Measurements from ENCODE around the gene TEX52. TPM values are rescaled to one million over a fixed set of nuclear protein-coding genes. Genes with fewer than 3 reads are reported as not detected.

TEX52 gene
- total RNA-seq, 2 donors from 2014 or later: not detected

DNA sequence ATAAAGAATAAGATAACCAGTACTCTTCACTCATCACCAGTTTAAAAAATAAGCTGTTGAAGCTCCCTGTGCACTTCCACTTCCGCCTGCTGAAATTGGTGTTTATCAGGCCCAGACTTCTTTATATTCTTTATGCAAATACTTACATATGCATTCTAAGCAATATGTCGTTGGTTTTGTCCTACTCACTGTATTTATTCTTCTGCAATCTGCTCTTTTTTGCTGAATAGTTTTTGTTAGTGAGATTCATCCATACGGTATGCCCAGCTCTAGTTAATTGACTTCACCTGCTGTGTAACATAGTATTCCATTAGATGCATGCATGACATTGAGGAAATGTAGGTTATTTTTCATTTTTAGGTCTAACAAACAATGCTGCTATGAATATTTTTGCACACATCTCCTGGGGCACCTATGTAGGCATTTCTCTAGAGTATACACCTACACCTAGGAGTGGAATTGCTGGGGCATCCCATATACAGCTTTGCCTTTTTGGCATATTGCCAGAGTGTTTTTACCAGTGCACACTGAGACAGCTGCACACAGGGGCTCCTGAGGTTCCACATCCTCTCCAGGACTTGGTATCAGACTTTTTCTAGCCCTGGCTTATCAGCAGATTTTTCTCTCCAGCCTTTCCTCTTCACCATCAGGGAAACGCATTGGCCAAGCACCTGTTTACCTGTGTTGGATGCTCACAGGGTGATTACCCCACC lies 21.0 kb downstream of the TEX52 start:
- ATAC-seq: no peak
- no peak for DNase-seq
- intact Hi-C loops (cut with DNase I, micrococcal nuclease): no loop called here

DNA sequence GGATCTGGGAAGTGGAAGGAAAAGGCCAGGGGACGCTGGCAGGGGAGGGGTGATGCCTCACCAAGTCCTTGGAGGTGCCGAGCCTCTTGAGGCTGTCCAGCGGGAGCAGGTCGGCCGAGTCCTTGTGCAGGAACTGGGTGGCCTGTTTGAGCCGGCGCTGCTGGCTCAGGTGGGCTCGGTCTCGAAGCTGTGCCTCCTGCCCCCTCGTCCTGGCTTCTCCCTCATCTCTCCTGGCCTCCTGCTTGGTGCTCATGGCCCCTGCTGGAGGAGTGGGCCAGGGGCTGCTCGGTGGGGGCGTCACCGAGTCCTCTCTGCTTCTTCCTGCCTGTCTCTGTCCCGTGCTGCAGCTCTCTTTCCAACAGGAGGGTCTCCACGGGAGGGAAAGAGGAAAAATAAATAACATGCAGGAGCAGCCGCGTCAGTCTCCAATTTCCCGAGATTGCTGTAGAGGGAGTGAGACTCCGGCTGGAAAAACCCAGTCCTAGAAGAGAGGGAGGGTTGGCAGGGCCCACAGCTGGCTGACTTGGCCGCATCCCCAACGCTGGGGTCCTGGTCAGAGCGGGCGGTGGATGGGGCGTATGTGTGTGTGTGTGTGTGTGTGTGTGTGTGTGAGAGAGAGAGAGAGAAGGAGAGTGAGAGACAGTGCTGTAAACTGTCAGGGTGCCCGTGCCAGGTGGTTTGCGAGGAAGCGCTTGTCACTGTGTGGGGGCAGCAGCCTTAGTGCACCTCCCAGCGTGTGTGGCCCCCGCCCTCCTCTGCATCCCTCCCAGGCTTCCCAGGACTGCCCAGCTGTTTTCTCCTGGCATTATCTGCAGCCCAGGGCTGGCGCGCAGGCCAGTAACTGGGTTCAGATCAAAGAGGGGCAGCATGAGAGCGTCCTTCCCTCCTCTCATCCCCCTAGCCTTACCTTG lies 22.0 kb downstream of the TEX52 start, which contains the start of gene NRIP2:
NRIP2 (minus strand) TSS at position 455 of the 911 bp plus-strand sequence; CDS start at position 403, 52 bp downstream.
- ATAC-seq (peak; percentile 58), DNase-seq (peak in 1 of 2 donors; percentile 30)
- intact Hi-C loops (cut with DNase I, micrococcal nuclease): no loop called here

DNA sequence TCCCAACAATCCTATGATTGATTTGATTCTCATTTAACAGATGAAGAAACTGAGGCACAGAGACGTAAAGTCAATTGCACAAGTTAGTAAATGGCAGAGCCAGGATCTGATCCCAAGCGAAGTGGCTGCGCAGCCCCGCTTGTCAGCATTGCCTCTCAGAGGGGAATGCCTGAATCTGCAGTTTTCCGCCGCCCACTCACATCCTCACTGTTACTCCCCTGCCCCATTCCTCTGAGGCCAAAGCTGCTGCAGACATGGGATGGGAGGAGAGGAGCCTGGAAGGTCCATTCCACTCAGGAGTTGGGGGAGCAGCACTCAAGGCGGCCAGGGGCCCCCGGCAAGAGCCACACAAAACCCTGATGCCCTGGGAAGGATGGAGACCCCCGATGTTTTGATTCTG lies 23.0 kb downstream of the TEX52 start:
- intact Hi-C loops (cut with DNase I, micrococcal nuclease): no loop called here
- DNase-seq (no peak), ATAC-seq (no peak)

DNA sequence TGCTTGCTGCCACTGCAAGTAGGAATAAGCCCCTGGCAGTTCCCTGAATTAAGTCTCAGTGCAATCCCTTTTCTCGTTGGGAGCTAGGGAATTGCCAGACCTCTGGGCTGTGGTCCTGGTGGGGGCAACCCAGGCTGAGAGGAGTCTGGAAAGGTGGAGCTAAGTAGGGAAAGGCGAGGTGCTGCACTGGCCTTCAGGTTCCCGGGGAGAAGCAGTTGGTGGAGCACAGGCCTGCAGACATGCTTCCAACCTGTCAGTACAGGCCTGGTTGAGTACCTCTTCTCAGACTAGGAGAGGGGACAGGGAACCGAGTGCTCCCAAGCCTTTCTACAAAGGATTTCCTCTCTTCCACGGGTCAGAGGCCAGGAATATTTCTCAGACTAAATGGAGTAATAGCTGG lies 23.5 kb downstream of the TEX52 start:
- intact Hi-C loops (cut with DNase I, micrococcal nuclease): no loop called here
- ATAC-seq (no peak), DNase-seq (no peak)

DNA sequence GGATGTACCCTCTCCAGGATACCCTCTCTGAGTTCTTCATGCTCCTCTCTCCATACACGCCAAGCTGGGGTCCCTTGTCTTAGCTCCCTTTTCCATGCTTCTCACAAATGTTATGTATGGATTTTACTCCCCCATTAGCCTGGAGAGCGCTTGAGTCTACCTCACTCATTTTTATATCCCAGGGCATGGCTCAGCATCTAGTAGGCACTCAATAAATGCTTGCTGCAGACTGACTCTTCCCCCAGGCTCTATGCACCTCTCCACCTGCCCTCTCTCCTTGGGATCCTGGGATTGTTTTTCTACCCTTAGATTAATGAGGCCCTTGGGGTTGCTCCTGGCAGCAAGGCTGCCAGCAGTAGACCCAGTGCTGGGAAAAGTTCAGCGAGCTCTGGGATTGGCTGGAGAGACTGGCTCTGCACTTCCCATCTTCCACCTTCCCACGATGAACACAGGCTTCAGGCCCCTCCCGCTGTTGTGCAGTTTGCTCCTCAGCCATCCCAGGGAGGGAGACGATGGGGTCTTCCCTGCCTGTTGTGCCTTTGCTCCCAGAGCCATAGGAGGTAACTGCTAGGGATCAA lies 24.2 kb downstream of the TEX52 start:
- no peak for DNase-seq
- intact Hi-C loops (cut with DNase I, micrococcal nuclease): no loop called here
- ATAC-seq: no peak

DNA sequence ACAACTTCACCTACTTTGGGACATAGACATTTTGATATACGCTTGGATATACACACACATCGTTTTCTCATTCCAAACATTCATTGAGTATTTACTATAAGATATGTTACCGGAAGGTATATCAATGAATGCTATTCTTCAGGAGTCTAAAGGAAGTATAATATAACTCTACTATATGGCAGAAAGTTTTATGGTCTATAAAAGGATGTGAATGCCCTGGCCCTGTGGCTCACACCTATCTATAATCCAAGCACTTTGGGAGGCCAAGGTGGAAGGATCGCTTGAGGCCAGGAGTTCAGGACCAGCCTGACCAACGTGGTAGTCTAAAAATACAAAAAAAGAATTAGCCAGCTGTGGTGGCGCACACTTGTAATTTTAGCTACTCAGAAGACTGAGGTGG lies 27.6 kb downstream of the TEX52 start:
- DNase-seq (no peak), ATAC-seq (peak; percentile 75)
- intact Hi-C loops (cut with DNase I, micrococcal nuclease): no loop called here

DNA sequence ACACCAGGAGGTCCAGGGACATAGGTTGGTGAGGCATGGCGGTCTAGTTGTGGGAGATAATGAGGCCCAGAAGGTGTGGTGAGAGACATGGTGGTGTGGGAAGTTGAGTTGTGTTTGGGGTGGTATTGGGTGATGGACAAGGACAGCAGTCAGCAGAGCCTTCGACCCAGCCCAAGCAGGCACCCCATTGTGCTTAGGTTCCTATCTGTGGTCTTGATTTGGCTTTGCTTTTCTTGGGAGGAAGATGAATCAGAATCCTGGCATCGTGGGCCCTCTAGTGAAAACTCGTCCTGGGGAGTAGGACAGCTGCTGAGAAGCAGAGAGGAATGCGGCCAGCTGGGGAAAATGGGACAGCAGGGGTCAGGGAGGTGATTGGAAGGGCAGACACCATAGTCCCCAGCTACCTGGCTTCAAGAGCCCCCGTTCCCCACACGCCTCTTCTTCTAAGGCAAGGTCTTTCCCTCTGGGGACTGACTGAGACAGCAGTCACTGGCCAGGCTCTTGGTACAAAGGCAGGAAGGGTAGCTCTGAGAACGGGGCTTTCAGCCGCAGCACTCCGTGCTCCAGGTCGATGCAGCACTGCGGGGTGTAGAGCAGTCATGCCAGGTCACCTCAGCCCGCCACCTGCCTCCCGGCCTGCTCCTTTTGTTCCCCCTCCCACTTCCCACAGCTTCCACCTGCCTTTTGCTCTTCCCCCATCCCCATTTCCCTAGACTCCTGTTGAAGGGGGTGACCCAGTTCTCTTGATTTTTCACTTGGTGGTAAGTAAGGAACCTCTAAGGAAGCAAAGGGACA lies 29.9 kb downstream of the TEX52 start:
- DNase-seq (no peak), ATAC-seq (no peak)
- intact Hi-C loops (cut with DNase I, micrococcal nuclease): no loop called here

DNA sequence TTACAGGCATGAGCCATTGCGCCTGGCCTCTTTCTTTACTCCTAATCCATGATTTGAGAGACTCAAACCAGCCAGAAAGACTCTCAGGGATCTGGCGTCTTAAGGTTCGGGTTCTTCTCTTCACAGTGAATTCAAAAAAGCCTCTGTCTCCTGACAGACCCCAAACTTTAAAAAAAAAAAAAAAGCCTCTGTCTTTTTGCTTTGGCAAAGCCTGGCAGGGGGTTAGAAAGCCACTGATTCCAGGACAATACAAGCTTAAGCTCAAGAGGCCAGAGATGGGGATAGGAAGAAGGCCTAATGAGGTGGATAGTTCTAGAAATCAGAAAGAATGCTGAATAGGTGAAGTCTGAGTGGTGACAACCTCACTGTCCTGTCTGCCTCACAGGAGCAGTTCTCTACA lies 30.8 kb downstream of the TEX52 start:
- intact Hi-C loops (cut with DNase I, micrococcal nuclease): no loop called here
- DNase-seq (no peak), ATAC-seq (no peak)

DNA sequence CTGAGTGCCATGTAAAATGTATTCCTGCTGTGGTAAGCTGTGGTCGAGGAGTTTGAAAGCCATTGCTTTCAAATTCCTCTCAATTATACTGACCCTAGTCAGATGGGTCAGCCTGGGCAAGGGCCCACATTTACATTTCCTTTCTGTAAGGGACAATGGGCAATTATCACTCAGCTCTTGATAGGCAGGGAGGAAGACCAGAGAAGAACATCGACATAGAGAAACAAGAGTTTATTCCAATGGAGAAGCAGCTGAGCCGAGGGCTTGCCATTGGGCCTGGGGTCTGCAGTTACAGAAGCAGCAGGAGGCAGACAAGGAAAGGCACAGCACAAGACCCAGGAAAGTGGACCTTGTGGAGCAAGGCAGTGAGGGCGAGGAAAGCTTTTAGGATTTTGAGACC lies 31.7 kb downstream of the TEX52 start:
- intact Hi-C loops (cut with DNase I, micrococcal nuclease): no loop called here
- DNase-seq (no peak), ATAC-seq (no peak)

DNA sequence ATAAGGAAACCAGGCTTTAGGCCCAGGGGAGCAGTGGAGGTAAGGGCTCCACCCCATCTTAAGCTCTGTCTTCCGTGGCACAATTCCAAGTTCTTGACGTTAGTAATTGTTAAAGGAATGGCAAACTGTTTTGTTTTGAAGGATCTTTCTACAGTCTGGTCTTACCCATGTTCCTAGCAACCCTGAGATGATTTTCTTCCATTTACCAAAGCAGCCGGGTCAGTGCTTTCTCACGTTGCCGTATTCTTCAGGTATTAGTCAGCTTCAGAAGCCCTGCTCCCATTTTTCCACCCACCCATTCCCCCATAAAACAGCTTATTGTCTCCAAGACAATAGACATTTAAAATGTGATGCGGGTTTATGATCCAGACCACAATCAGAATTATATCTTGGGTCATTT lies 32.3 kb downstream of the TEX52 start:
- intact Hi-C loops (cut with DNase I, micrococcal nuclease): no loop called here
- ATAC-seq (no peak), DNase-seq (no peak)

DNA sequence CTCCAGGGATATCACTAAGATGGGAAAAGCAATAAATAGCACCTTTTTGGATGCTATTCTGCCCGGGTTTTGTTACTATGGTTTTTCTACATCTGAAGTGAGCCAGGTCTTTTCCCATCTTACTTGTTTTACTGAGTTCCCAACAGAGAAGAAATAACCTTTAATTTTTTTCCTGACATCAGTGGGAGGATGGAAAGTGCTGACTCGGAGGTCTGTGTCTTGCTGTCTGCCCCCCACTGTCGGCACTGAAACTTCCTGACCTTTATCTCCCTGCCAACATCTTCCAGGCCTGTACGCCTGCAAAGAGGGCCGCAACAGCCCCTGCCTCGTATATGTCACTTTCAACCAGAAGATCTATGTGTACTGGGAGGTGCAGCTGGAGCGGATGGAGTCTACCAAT lies 33.4 kb downstream of the TEX52 start:
- ATAC-seq (no peak), DNase-seq (no peak)
- intact Hi-C loops (cut with DNase I, micrococcal nuclease): no loop called here

DNA sequence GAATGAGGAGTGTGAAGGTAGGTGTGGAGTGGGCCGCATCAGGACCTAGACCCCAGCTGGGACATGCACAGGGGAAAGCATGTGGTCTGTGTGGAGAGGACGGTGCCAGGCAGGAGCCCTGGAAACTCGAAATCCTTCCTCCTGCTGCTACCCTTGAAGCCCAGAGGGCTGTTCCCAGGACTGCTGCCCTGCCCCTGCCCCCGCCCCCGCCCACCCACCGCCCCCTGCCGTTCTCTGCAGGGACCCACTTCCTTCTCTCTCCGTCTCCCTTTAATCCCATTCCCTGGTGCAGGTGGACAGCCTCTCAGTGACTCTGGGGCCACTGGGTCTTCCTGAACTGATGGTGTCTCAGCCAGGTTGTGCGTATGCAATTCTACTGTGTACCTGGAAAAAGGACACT lies 36.4 kb downstream of the TEX52 start:
- ATAC-seq (no peak), DNase-seq (no peak)
- intact Hi-C loops (cut with DNase I, micrococcal nuclease): no loop called here

DNA sequence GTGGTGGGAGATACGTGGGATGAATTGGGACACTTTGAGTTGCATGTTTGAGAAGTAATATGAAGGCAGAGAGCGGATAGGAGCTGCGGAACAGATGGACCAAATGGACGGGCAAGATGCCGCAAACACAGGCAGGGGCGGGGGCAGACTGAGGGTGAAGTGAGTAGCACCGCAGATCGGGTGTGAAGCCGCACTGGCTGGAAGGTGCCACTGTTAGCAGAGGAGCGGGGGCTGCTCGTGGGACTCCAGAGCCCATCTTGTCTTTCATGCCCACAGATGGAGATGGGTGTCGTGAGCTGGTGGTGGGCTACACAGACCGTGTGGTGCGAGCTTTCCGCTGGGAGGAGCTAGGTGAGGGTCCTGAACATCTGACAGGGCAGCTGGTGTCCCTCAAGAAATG lies 37.0 kb downstream of the TEX52 start:
- intact Hi-C loops (cut with DNase I, micrococcal nuclease): no loop called here
- DNase-seq (no peak), ATAC-seq (no peak)

DNA sequence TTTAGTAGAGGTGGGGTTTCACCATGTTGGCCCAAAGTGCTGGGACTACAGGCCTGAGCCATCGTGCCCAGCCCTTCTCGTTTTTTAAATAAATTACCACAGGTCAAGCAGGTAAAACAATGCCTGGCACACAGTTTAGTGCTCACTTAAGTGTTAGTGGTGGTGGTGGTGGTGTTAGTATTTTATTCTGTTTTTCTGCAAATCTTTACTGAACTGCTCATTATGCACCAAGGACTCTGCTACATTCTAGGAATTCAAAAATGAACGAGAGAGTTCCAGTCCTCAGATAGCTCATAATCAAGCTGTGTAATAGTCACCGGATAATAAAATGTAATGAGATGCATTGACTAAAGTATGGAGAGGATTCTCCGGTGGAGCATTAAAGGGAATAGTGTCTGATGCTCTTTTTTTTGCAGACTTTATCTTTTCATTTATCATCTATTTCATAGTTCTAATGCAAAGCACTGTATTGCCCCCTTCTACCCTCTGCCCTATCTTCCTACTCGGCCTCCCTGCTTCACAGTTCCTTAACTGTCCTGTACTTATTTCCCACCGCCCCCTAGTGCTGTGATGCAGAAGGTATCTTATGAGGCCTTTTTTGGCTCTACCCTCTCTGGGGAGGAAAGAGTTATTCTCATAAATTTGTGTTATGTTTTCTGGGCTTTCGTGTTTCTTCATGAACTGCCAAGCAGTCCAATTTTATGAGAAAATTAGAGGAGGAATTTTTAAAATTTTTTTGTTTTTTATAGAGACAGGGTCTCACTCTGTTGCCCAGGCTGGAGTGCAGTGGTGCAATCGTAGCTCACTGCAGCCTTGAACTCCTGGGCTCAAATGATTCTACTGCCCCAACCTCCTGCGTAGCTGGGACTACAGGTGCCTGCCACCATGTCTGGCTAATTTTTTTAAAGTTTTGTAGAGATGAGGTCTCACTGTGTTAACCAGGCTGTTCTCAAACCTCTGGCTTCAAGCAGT lies 43.3 kb downstream of the TEX52 start:
- DNase-seq (peak; percentile 58 to 60), ATAC-seq (peak; percentile 52)
- intact Hi-C loops (cut with DNase I, micrococcal nuclease): no loop called here

DNA sequence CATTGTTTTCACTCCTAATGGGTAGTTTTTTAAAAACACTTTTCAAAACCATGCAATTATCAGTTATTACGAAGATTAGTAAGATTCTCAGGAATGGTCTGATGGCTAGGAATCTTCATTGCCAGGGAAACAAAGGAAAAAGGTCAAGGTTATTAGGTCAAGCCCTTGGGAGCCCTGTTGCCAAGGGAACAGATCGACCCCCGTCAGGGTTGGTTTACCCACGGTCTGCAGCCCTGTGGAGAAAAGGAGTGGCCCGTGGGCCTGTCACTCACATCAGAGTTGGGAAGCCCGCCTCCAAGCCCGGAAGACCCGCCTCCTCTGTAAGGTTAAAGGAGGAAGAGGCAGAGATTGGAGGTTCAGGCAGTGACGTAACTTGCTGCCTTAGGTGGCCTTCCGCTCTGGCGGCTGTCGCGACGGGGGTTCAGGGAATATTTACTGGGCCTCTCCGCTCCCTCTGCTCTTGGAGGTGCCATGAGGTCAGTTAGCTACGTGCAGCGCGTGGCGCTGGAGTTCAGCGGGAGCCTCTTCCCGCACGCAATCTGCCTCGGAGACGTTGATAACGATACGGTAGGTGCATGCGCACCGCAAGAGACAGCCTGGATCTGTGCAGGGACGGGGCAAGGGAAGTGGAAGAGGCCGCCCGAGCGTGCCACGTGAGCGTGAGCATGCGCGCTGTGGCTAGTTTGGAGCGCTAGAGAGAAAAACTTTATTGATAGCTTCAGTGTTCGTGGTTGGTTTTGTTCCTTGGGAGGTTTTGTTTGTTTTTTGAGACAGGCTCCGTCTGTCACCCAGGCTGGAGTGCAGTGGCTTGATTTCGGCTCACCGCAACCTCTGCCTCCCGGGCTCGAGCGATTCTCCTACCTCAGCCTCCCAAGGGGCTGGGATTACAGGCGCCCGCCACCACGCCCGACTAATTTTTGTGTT lies 44.3 kb downstream of the TEX52 start, which contains the start of gene ITFG2:
ITFG2 (plus strand) TSS at position 379 of the 924 bp plus-strand sequence; CDS start at position 472, 93 bp downstream.
- DNase-seq: peak; percentile 99
- intact Hi-C loops (cut with DNase I, micrococcal nuclease): no loop called here
- peak; percentile 94 for ATAC-seq

DNA sequence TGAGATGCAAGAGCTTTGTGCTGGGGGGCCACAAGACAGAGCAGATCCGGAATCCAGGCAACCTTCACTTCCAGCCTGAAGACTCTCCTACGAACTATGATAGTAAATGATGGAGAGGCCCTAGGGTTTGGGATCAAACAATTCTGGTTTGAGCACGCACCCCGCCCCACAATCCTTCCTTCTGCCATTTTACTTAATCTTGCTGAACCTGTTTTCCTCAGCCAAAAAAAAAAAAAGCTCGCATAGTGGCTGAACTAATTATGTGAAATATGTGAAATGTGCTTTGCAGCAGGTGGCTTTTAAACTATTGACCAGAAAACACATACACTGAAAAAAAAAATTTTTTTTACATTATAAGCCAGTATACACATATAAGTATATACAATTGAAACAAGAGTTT lies 45.0 kb downstream of the TEX52 start:
- no peak for ATAC-seq
- peak in 1 of 2 donors; percentile 34 for DNase-seq
- intact Hi-C loops (cut with DNase I, micrococcal nuclease): no loop called here

DNA sequence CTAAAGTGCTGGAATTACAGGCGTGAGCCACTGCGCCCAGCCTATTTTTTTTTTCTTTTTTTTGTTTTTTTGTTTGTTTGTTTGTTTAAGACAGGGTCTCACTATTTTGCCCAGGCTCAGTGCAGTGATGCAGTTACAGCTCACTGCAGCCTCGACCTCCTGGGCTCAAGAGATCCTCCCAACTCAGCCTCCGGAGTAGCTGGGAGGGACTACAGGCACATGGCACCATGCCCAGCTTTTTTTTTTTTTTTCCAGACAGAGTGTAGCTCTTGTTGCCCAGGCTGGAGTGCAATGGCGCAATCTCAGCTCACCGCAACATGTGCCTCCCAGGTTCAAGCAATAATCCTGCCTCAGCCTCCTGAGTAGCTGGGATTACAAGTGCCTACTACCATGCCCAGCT lies 50.1 kb downstream of the TEX52 start:
- intact Hi-C loops (cut with DNase I, micrococcal nuclease): no loop called here
- ATAC-seq (no peak), DNase-seq (no peak)

Data from left colon (tissue), 2 donors.